ENCODE results near the gene SNRPD1.
"Not testable (repeated sequence)": the region's sequence is repeated elsewhere in the genome, so short reads cannot be mapped to it uniquely, and the experiment has no call there.

The SNRPD1 gene

GRCh38 chr18:21638822-21639221 is 26.7 kb downstream of the SNRPD1 start:
- no peak for FAIRE-seq

- FAIRE-seq = not testable (repeated sequence)
Observed at GRCh38 chr18:21640375-21640774, 28.3 kb downstream of the SNRPD1 start.

GRCh38 chr18:21650311-21650710 is 38.2 kb downstream of the SNRPD1 start:
- no peak for FAIRE-seq

DNA sequence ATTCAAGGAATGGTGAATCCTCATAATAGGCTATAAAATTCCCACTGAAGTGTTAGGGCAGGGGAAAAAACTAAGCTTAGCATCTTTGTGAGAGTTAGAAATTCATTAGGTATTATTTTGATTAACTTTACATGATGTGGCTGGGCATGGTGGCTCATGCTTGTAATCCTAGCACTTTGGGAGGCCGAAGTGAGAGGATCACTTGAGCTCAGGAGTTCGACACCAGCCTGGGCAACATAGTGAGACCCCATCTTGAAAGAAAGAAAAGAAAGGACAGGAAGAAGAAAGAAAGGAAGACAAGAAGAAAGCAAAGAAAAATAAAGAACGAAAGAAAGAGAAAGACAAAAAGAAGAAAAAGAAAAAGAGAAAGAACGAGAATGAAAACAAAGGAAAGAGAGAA is 40.0 kb downstream of the SNRPD1 start:
- no peak for FAIRE-seq

GRCh38 chr18:21653361-21653760 is 41.2 kb downstream of the SNRPD1 start:
- FAIRE-seq = no peak

DNA sequence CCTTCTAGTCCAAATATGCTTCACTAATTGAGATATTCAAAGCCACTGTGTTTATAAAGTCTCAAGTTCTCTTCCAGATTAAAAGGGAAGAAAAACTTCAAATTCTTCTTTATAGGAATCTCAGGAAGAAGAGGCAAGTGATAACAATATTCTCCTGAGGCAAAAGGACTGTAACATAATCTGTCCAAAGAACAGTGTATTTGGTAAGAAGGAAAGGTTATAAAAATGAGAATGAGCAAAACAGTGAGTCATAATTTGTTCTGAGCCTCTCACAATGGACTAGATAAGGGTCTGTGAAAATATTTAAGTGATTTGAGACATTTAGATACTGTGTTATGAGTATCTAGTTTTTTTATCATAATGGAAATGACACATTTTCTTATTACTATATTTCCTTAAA is 44.3 kb downstream of the SNRPD1 start:
- no peak for FAIRE-seq

DNA sequence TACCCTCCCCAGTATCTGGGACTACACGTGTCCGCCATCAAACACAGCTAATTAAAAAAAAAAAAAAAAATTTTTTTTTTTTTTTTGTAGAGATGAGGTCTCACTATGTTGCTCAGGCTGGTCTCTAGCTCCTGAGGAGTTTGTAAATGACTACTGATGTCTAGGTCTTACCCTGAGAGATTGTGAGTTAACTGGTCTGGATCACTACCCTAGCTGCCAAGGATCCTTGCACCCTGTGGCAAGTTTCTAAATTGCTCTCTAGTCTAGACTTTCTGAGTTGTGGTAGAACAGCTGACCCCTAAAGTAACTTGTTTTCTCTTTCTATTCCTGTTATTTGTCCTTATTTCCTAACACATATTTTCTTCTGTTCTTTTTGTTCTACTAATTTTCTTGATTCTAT is 48.0 kb downstream of the SNRPD1 start:
- FAIRE-seq = no peak

- FAIRE-seq = no peak
Observed at GRCh38 chr18:21662581-21662980, 50.5 kb downstream of the SNRPD1 start.

DNA sequence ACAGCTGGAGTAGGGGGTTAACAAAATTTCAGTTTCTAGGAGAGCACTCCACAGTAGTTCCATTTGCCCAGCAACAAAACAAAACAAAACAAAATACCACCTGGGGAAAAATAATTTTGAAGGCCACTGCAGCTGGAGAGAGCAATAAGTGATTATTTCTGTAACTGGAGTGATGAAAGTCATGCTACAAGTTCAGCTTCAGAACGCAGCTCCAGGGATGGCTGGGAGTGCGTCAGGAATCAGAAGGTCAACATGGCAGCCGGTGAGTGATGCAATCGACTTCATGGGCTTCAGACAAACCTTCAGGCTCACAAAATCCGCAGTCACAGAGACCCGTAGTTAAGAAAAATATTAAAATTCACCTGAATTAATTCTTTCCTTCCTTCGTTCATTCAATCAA is 51.5 kb downstream of the SNRPD1 start:
- no peak for FAIRE-seq

GRCh38 chr18:21664069-21664468 is 52.0 kb downstream of the SNRPD1 start:
- no peak for FAIRE-seq

- no peak for FAIRE-seq
Observed at GRCh38 chr18:21669736-21670285, 57.7 kb downstream of the SNRPD1 start.

DNA sequence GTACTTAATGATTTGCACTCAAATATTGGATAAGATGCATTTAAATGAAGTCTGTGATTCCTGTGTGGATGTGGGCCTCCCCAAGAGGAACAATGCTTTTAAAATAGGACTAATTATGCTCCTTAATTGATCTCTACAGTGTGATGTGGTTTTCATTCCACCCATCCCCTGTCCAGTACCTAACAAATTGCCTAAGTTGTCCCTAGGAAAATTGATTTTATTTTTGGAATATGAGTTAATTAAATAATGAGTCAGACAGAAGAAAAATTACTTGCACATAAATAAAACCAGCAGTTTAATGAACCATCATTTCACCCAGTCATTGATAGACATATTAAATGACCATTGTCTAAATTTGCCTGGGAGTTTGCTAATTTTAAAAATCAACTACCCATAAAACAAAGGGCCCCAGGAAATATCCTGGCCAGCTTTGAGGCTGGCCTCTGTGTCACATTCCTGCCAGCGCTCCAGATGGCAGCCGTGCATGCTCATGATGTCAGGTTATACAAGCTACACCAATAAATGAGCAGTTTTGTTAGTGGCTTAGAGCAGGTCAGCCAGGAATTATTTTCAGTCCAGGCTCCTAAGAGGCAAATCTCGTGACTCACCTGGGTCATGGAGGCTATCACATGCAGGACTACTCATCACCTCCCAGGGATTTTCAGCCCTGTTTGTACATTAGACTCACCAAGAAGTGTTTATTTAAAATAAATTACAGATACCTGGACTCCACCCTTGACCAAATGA is 60.6 kb downstream of the SNRPD1 start:
- FAIRE-seq = no peak

DNA sequence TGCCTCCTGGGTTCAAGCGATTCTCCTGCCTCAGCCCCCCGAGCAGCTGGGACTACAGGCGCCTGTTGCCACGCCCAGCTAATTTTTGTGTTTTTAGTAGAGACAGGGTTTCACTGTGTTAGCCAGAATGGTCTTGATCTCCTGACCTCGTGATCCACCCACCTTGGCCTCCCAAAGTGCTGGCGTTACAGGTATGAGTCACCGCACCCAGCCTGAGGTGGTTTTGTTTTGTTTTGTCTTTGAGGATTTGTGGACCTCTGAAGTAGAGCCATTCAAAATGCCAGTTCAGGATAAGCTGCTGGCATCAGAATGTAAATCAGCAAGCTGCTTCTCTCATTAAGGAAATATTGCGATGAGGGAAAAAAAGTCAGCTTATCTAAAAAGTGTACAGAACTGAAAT is 63.2 kb downstream of the SNRPD1 start:
- FAIRE-seq = not testable (repeated sequence)

- no peak for FAIRE-seq
Observed at GRCh38 chr18:21678859-21679258, 66.7 kb downstream of the SNRPD1 start.

DNA sequence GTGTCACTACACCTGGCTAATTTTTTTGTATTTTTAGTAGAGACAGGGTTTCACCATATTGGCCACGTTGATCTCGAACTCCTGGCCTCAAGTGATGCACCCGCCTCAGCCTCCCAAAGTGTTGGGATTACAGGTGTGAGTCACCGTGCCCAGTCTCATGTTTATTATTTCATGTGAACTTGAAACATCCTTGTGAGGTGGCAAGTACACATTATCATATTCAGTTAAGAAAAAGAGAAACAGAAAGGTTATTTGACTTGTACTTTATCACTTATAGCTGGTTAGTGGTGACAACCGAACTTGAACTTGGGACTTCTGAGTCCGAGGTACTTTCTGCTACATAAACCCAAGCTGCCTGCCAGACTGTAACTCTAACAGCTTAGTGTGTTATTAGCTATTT is 68.0 kb downstream of the SNRPD1 start:
- FAIRE-seq = no peak

GRCh38 chr18:21682371-21683051 is 70.4 kb downstream of the SNRPD1 start:
- FAIRE-seq = no peak
